ENCODE results near the gene TOM1L2. TPM values are rescaled to one million over a fixed set of nuclear protein-coding genes. Genes with fewer than 3 reads are reported as not detected.

The TOM1L2 gene
- total RNA-seq, 1 donor from 2014 or later = 16.3 TPM

- no peak for DNase-seq (ENCODE audit: low read depth)
- H3K4me3 ChIP-seq (ENCODE audit: low read depth, low read length) = no peak overlapping the region
- no peaks in the 10 kb centered on the region for H3K36me3 ChIP-seq (ENCODE audit: control insufficient read depth, insufficient read depth, low read length)
- no peak for TF ChIP-seq CTCF (IDR thresholded peaks at IDR 0.05; ENCODE audit: insufficient read depth, low read length, poor library complexity, severe bottlenecking)
- H3K27me3 ChIP-seq (ENCODE audit: control insufficient read depth, insufficient read depth, low read length) = no peaks in the 10 kb centered on the region
These were observed 102.0 kb downstream of the TOM1L2 start for GRCh38 chr17:17870247-17870646.

- no peak for DNase-seq (ENCODE audit: low read depth)
- no peak for TF ChIP-seq CTCF (IDR thresholded peaks at IDR 0.05; ENCODE audit: insufficient read depth, low read length, poor library complexity, severe bottlenecking)
- H3K36me3 ChIP-seq (ENCODE audit: control insufficient read depth, insufficient read depth, low read length) = no peaks in the 10 kb centered on the region
These were observed 103.3 kb downstream of the TOM1L2 start for GRCh38 chr17:17868641-17869522.

GRCh38 chr17:17866897-17867296, 105.3 kb downstream of the TOM1L2 start:
- H3K27me3 ChIP-seq (ENCODE audit: control insufficient read depth, insufficient read depth, low read length) = no peaks in the 10 kb centered on the region

More at GRCh38 chr17:17868641-17869522, 103.3 kb downstream of the TOM1L2 start:
- H3K27me3 ChIP-seq (ENCODE audit: control insufficient read depth, insufficient read depth, low read length) = no peaks in the 10 kb centered on the region
- H3K4me3 ChIP-seq (ENCODE audit: low read depth, low read length) = no peak overlapping the region

GRCh38 chr17:17866425-17866824, 105.8 kb downstream of the TOM1L2 start:
- no peak for DNase-seq (ENCODE audit: low read depth)
- no peak for TF ChIP-seq CTCF (IDR thresholded peaks at IDR 0.05; ENCODE audit: insufficient read depth, low read length, poor library complexity, severe bottlenecking)
- Histone ChIP-seq H3K36me3 (ENCODE audit: control insufficient read depth, insufficient read depth, low read length) (no peaks in the 10 kb centered on the region), H3K4me3 (ENCODE audit: low read depth, low read length) (no peak overlapping the region), H3K27me3 (ENCODE audit: control insufficient read depth, insufficient read depth, low read length) (no peaks in the 10 kb centered on the region)

More at GRCh38 chr17:17866897-17867296, 105.3 kb downstream of the TOM1L2 start:
- Histone ChIP-seq H3K36me3 (ENCODE audit: control insufficient read depth, insufficient read depth, low read length) (no peaks in the 10 kb centered on the region), H3K4me3 (ENCODE audit: low read depth, low read length) (no peak overlapping the region)
- no peak for DNase-seq (ENCODE audit: low read depth)
- no peak for TF ChIP-seq CTCF (IDR thresholded peaks at IDR 0.05; ENCODE audit: insufficient read depth, low read length, poor library complexity, severe bottlenecking)

- TF ChIP-seq CTCF (IDR thresholded peaks at IDR 0.05; ENCODE audit: insufficient read depth, low read length, poor library complexity, severe bottlenecking) = no peak
- Histone ChIP-seq H3K4me3 (ENCODE audit: low read depth, low read length) (no peak overlapping the region), H3K27me3 (ENCODE audit: control insufficient read depth, insufficient read depth, low read length) (no peaks in the 10 kb centered on the region), H3K36me3 (ENCODE audit: control insufficient read depth, insufficient read depth, low read length) (no peaks in the 10 kb centered on the region)
- DNase-seq (ENCODE audit: low read depth) = no peak
These were observed 107.2 kb downstream of the TOM1L2 start for GRCh38 chr17:17865035-17865434.

GRCh38 chr17:17860766-17861107, 111.5 kb downstream of the TOM1L2 start:
- no peak for DNase-seq (ENCODE audit: low read depth)
- Histone ChIP-seq H3K4me3 (ENCODE audit: low read depth, low read length) (no peak overlapping the region), H3K36me3 (ENCODE audit: control insufficient read depth, insufficient read depth, low read length) (no peaks in the 10 kb centered on the region), H3K27me3 (ENCODE audit: control insufficient read depth, insufficient read depth, low read length) (no peaks in the 10 kb centered on the region)
- TF ChIP-seq CTCF (IDR thresholded peaks at IDR 0.05; ENCODE audit: insufficient read depth, low read length, poor library complexity, severe bottlenecking) = no peak

Data from kidney epithelial cell (primary cell).